GM18858 (cell line): ENCODE results near the gene RHBDD1.
A peak's percentile ranks its signal among the peaks of the same experiment; 100 is the strongest.
"Not testable (repeated sequence)": the region's sequence is repeated elsewhere in the genome, so short reads cannot be mapped to it uniquely, and the experiment has no call there.

Experiments used
- ATAC-seq: cut with Tn5 transposase; IDR thresholded peaks from one replicate; pipeline ENCODE4 v1.9.1; 2021; ENCODE audit not compliant: unreplicated experiment

RHBDD1 gene

GRCh38 chr2:226799211-226799975, 36.5 kb upstream of the RHBDD1 start, which contains the start of gene IRS1:
IRS1 (minus strand) TSS chr2:226799820; CDS start chr2:226798738, 1,082 bp downstream.
- ATAC-seq, result peak; percentile 24

- ATAC-seq, result no peak
These were observed 35.6 kb upstream of the RHBDD1 start for GRCh38 chr2:226799976-226800940.

GRCh38 chr2:226800941-226801784, 34.7 kb upstream of the RHBDD1 start:
- peak; percentile 80 for ATAC-seq

DNA sequence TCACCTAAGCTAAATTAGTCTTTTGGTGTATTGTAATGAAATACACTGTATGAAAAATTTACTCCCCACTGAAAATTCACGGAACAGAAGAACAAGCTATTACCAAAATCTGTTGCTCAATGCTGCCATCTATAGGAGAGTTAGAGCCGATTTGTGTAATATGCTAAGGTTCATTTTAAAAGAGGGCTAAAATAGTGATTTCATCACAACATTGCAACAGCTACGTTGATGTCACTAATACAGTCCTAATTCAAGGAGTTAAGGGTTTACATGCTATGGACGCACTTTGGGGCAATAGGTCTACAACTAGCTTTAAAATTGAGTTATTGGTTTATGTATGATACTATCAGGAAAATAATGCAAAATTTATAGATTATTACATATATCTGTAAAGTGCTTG, 33.3 kb upstream of the RHBDD1 start:
- ATAC-seq, result no peak

GRCh38 chr2:226803410-226803809, 32.4 kb upstream of the RHBDD1 start:
- no peak for ATAC-seq

GRCh38 chr2:226813148-226813701, 22.6 kb upstream of the RHBDD1 start:
- ATAC-seq, result no peak

GRCh38 chr2:226818930-226819329, 16.9 kb upstream of the RHBDD1 start:
- no peak for ATAC-seq

DNA sequence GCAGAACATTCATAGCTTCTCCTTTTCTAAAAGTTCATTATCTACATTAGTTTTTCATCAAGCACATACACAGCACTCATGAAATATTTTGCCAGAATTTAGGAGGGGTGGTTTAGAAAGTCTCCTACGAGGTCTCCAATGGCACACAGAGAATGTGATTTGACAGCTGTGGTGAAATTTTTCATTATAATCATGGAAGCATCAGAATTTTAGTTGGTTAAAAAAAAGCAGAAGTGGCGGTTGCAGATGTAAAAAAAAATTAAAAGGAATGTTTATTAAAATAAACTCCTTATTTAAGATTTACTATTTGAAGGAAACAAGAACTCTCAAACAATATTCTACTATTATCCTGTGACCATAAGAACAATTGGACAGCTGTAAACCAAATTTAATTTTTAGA, 10.8 kb upstream of the RHBDD1 start:
- ATAC-seq, result no peak

GRCh38 chr2:226828191-226828590, 7.7 kb upstream of the RHBDD1 start:
- no peak for ATAC-seq

- no peak for ATAC-seq
These were observed 5.9 kb upstream of the RHBDD1 start for GRCh38 chr2:226829721-226830631.

DNA sequence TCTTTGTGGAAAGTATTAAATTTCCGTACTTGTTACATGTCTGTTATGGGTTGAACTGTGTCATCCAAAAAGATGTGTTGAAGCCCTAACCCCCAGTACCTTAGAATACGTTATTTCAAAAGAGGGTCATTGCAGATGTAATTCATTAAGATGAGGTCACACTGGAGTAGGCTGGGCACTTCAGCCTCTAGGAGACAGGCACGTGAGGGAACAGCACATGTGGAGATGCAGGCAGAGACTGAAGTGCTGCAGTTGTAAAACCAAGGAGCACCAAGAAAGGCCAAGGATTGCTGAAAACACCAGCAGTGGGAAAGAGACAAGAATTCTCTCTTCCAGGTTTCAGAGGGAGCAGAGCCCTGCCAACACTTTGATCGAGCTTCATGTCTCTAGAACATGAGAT, 4.6 kb upstream of the RHBDD1 start:
- ATAC-seq, result no peak

DNA sequence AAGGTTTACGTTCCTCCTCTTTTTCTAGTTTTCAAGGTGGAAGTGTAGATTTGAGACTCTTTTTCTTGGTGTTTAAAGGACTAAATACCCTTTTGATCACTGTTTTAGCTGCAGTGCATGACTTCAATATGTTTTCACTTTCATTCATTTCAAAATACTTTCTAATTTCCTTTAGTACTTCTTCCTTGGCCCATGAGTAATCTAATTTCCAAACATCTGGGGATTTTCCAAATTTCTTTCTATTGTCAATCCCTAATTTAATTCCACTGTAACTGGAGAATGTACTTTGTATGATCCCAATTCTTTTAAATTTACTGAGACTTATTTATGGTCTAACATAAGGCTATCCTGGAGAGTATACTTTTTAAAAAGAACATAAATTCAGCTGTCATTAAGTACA, 3.8 kb upstream of the RHBDD1 start:
- no peak for ATAC-seq

DNA sequence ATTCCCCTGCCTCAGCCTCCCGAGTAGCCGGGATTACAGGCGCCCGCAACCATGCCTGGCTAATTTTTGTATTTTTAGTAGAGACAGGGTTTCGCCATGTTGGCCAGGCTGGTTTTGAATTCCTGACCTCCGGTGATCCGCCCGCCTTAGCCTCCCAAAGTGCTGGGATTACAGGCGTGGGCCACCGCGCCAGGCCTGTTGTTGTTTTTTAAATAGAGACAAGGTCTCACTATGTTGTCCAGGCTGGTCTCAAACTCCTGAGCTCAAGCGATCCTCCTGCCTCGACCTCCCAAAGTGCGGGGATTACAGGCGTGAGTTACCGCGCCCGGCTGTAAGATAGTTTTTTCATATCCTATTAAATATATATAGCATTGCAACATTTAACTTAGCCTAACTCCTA, 974 bp upstream of the RHBDD1 start:
- not testable (repeated sequence) for ATAC-seq

DNA sequence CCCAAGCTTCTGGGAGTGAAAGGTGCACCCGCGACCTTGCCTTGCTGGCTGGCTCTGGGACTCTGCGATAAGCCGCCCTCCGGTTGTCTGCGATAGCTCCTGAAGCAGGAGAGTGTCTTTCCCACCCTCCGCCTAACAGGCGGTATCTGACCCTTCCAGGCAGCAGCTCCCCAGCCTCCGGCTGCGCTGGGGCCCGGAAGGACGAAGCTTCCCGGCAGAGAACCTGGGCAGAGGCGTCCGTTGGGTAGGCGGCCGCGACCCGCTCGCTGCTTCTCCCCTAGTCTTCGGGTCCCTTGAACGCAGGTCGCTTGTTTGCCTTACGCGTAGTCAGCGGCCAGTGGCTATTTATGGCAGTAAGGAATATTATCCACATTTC, 446 bp upstream of the RHBDD1 start:
- ATAC-seq, result no peak

DNA sequence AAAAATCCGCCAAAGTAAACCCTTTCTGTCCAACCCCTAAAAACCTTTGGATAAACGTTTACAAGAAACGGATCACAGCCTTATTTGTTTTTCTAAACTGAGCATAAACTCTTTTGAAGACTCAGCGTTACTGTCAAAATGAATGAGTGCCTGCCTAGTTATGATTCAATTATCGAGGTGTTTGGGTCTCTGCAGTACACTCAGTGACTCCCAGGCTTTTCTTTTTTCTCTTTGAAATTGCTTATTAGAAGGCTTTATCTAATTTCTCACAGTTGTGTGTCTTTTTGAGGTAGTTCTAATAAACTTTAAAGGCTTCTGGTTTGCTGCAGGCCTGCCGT, 663 bp downstream of the RHBDD1 start:
- peak; percentile 14 for ATAC-seq

- ATAC-seq, result no peak
These were observed 1.5 kb downstream of the RHBDD1 start for GRCh38 chr2:226837334-226837733.

GRCh38 chr2:226837787-226838603, 2.1 kb downstream of the RHBDD1 start:
- ATAC-seq, result no peak

- ATAC-seq, result no peak
These were observed 2.9 kb downstream of the RHBDD1 start for GRCh38 chr2:226838722-226839121.

DNA sequence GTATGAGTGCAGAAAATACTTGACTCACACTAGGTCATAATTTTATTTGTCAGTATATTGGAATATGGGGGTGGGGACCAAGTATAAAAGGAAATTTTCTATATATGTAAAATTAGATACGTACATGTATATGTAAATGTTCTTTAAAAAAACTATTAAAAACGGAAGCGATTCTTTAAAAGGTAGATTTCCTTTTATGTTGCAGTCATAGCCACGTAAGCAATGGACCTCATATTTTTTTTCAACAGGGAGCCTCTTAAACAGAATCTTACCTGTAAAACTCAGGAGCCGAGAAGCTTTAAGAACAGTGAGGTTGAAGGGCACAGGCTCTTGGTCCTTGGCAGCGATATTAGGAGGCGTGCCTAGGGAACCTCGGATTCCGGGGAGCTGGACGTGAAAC, 3.3 kb downstream of the RHBDD1 start:
- no peak for ATAC-seq
